ENCODE results near the gene SCYL2. TPM values are rescaled to one million over a fixed set of nuclear protein-coding genes. Genes with fewer than 3 reads are reported as not detected.

Gene SCYL2
- total RNA-seq, 1 experiment from 2014 or later, result 41.4 TPM

- H3K9me3 Mint-ChIP-seq, result no peaks in the 10 kb centered on the region
- H3K4me3 Mint-ChIP-seq, result no peak overlapping the region
- Histone ChIP-seq H3K27ac (ENCODE audit: insufficient read length, low read depth, low read length) (no peak overlapping the region), H3K9me3 (ENCODE audit: control insufficient read depth, low read depth, low read length) (no peaks in the 10 kb centered on the region), H3K4ac (ENCODE audit: low read depth, low read length) (no peak overlapping the region), H3K4me2 (ENCODE audit: insufficient read depth, insufficient read length, low read length) (no peak overlapping the region), H4K91ac (ENCODE audit: insufficient read length, low read depth, low read length) (no peak overlapping the region), H2BK20ac (ENCODE audit: low read depth, low read length, poor library complexity, severe bottlenecking) (no peak overlapping the region), H2BK12ac (ENCODE audit: insufficient read length, low read depth, low read length) (no peak overlapping the region), H3K56ac (ENCODE audit: insufficient read length, low read depth, low read length) (no peak overlapping the region), H3K79me2 (ENCODE audit: insufficient read depth, low read length) (no peaks in the 10 kb centered on the region), H2AK5ac (ENCODE audit: insufficient read length, low read length) (no peak overlapping the region), H3T11ph (ENCODE audit: low read length) (no peak overlapping the region), H4K5ac (ENCODE audit: insufficient read length, low read depth, low read length) (no peak overlapping the region), H3K23ac (ENCODE audit: insufficient read length, low read depth, low read length) (no peak overlapping the region), H3K23me2 (ENCODE audit: insufficient read length, low read depth, low read length, poor library complexity, severe bottlenecking) (no peaks in the 10 kb centered on the region), H4K8ac (replicated peaks; ENCODE audit: insufficient read length, low read depth, low read length) (no peak overlapping the region), H3K79me1 (ENCODE audit: insufficient read depth, low read depth, low read length, poor library complexity, severe bottlenecking) (no peaks in the 10 kb centered on the region), H2BK120ac (ENCODE audit: low read depth, low read length, poor library complexity, severe bottlenecking) (no peak overlapping the region), H3K18ac (ENCODE audit: insufficient read length, low read depth, low read length) (no peak overlapping the region), H4K20me1 (ENCODE audit: control insufficient read depth, insufficient read depth, insufficient read length) (no peaks in the 10 kb centered on the region), H3K27me3 (ENCODE audit: insufficient read depth, low read length) (no peaks in the 10 kb centered on the region), H2BK15ac (ENCODE audit: low read depth, low read length) (no peak overlapping the region), H2AFZ (ENCODE audit: low read length) (no peak overlapping the region), H3K4me1 (ENCODE audit: insufficient read depth, low read length) (no peaks in the 10 kb centered on the region), H3K14ac (ENCODE audit: insufficient read depth, low read length) (no peak overlapping the region), H2BK5ac (ENCODE audit: insufficient read length, low read length) (no peak overlapping the region), H3K9ac (ENCODE audit: extremely low read depth, insufficient read length, low read length) (no peak overlapping the region)
- WGBS (ENCODE audit: extremely low coverage, insufficient read length, low lambda C conversion rate), result no CpG with 5 or more reads among the region's 1 CpG
- H3K27ac Mint-ChIP-seq, result 0 out of 7 replicates have a peak overlapping the region, but pooled peaks of 1 of the 3 experiments have one; percentile 5
- DNase-seq, result no peak
- TF ChIP-seq, protein P1, sequence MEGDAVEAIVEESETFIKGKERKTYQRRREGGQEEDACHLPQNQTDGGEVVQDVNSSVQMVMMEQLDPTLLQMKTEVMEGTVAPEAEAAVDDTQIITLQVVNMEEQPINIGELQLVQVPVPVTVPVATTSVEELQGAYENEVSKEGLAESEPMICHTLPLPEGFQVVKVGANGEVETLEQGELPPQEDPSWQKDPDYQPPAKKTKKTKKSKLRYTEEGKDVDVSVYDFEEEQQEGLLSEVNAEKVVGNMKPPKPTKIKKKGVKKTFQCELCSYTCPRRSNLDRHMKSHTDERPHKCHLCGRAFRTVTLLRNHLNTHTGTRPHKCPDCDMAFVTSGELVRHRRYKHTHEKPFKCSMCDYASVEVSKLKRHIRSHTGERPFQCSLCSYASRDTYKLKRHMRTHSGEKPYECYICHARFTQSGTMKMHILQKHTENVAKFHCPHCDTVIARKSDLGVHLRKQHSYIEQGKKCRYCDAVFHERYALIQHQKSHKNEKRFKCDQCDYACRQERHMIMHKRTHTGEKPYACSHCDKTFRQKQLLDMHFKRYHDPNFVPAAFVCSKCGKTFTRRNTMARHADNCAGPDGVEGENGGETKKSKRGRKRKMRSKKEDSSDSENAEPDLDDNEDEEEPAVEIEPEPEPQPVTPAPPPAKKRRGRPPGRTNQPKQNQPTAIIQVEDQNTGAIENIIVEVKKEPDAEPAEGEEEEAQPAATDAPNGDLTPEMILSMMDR (conservative IDR thresholded peaks at IDR 0.05), result no peak
- H3K4me1 Mint-ChIP-seq, result no peaks in the 10 kb centered on the region
- no peaks in the 10 kb centered on the region for H3K27me3 Mint-ChIP-seq (ENCODE audit: low read depth)
- H3K36me3 Mint-ChIP-seq (ENCODE audit: insufficient read depth in 1 of 3, low read depth in 3 of 3), result peaks cover 0 to 9% (median 0%) of the 10 kb centered on the region in 3 experiments; a peak in 3 of 7 replicates
These were observed 8.8 kb upstream of the SCYL2 start for GRCh38 chr12:100258127-100258526.

All from H9 (cell line).